Daoy (cell line): ENCODE results near the gene PLCB3. TPM values are rescaled to one million over a fixed set of nuclear protein-coding genes. Genes with fewer than 3 reads are reported as not detected.
A peak's percentile ranks its signal among the peaks of the same experiment; 100 is the strongest.
"Not testable (repeated sequence)": the region's sequence is repeated elsewhere in the genome, so short reads cannot be mapped to it uniquely, and the experiment has no call there.

Experiments
- DNase-seq: peaks from one replicate; pipeline ENCODE4 v3.0.0-alpha.2; 2015; ENCODE audit warnings: low read depth
- total RNA-seq: library from RNA; depleted of rRNA; stranded (reverse); fragments of >200 nt; shearing (Covaris generic); gene quantifications from 2 replicates; pipeline ENCODE4 v1.2.3, GENCODE V29; 2014

Gene PLCB3
- total RNA-seq, 1 experiment from 2014 or later = 13.2 TPM

GRCh38 chr11:64235437-64236161 lies 15.7 kb upstream of the PLCB3 start:
- DNase-seq = no peak

- no peak for DNase-seq
Measured at GRCh38 chr11:64237484-64237951, 13.8 kb upstream of the PLCB3 start.

- no peak for DNase-seq
Measured at GRCh38 chr11:64238076-64238475, 13.3 kb upstream of the PLCB3 start.

DNA sequence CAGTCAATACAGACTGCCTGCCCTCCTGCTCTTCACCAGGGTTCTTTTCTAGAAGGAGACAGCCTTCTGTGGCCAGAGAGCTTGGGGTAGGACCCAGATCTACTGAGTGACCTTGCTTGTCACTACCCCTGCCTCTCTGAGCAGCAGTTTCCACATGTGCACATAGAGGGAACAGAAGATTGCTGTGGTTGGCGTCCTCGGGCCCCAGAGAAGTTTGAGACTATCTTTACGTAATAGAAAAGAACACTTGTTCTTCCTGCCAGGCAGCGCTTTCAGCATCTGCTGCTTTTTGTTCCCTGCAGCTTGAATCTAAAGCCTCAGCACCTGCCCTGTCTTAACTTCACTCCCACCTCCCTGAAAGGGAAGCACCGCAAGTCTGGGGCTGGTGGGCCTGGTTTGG lies 12.3 kb upstream of the PLCB3 start:
- no peak for DNase-seq

DNA sequence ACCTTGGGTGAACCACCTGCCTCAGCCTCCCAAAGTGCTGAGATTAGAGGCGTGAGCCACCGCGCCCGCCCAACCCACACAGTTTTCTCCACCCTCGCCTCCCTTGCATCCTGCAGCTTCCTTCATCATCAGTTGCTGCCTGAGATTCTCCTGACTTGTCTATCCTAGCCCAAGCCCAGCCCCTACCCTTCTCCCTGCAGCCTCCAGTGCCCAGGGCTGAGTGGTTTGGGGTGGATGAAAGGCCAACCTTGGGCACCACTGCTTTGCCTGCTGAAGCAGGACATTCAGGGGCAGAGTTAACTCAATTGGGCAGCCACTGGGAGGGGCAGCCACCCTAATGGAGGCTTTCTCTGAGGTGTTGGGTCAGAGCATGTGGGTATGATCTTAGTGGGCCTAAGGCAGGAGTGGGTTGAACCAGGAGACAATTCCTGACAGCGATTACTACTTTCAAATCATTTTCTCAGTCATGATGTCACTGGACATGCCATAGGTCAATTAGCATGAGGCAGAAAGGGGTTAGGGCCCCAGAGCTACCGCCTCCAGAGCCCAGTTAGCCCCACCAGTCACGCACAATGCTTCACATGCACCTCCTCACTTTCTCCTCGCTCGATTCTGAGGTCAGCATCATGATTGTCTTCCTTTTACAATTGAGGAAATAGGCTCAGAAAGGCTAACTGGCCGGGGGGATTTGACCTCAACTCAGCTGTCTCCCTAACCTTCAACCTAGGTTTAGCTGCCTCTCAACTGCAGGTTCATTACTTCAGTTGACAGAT lies 11.5 kb upstream of the PLCB3 start:
- no peak for DNase-seq

- DNase-seq = peak; percentile 98
Measured at GRCh38 chr11:64240435-64241240, 10.7 kb upstream of the PLCB3 start, which contains the start of gene FKBP2. Gene FKBP2, plus strand, starts transcription at chr11:64241095. Its CDS starts 1,293 bp downstream, at chr11:64242388.

DNA sequence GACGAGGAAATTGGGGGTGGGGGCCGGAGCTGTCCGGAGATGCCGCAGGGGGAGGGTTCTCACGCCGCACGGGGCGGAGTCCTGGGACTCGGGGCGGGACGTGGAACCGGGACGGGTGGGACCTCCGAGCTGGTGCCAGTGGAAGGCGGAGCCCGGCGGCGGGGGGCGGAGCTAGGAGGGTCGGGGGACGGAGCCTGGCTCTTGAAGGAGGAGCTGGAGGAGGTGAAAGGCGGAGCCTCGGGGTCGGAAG lies 10.2 kb upstream of the PLCB3 start:
- DNase-seq = peak; percentile 99

- DNase-seq = peak; percentile 63
Measured at GRCh38 chr11:64241491-64242374, 9.6 kb upstream of the PLCB3 start.

GRCh38 chr11:64243236-64243854 lies 8.0 kb upstream of the PLCB3 start:
- no peak for DNase-seq

- no peak for DNase-seq
Measured at GRCh38 chr11:64244107-64244506, 7.2 kb upstream of the PLCB3 start.

- no peak for DNase-seq
Measured at GRCh38 chr11:64244966-64245365, 6.4 kb upstream of the PLCB3 start.

DNA sequence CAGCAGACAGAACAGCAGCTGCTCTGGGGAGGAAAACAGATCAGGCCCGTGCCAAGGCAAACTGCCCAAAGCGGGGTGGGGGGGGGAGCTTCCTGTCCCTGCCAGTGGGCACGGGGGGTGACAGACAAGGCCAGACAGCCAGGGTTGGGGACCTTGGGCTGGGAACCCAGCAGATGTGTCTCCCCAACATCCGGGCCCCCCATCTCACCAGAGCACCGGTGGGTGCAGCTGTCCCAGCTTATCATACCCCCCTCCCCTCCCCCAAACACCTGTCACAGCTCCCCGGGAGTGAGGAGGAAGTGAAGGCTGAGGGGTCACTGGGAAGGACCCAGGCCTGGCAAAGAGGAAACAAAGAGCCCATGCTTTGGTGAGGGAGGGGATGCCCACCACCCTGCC lies 5.9 kb upstream of the PLCB3 start:
- no peak for DNase-seq

DNA sequence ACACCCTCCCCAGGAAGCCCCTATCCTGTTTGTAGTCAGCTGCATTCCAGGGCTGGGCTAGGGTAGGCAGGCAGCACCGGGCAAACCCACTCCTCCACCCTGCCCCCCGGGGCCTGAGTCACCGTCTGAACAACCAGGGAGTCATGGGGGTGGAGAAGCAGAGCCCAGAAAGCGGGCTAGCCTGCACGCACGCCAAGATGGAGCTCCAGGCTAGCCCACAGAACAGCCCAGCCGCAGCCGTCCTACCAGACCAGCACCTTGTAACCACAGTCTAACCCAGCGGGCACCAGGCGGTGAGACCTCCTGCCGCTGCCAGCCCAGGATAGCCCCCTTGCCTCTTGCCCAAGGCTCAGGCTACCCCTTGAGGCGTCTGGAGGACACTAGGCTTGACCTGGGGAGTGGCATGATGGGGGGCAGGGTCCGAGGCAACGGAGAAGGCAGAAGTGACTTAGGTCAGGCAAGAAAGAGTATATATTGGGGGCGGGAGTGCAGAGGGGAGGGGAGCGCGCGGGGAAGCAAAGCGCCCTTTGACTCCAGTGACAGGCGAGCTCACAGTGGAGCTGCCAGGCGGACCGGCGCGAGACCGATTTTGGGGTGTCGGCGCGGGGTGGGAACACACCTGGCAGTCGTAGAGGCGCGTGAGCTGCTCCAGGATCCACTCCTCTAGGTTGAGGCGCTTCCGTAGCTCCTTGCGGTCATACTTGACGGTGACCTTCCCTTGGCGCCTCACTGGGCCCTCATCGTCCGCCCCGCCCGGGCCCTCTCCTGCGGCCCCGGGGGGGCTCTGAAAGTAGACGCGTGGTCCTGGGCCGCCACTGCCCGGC lies 5.3 kb upstream of the PLCB3 start:
- peak; percentile 97 for DNase-seq

DNA sequence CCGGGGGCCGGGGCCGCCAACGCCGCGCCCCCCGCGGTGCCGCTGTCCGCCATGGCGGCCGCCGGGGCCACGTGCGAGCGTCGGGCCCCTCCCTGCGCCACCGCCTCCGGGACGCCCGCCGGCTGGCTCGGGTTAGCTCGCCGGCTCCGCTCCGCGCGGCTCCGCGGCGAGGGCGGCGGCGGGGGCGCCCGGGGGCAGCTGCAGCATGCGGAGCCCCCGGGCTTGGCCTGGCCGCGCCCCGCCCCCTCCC lies 4.8 kb upstream of the PLCB3 start:
- DNase-seq = not testable (repeated sequence)

- peak; percentile 91 for DNase-seq
Measured at GRCh38 chr11:64246871-64247728, 4.2 kb upstream of the PLCB3 start, which contains the start of gene PPP1R14B. Gene PPP1R14B, minus strand, starts transcription at chr11:64246943. Its CDS starts 270 bp downstream, at chr11:64246673.

DNA sequence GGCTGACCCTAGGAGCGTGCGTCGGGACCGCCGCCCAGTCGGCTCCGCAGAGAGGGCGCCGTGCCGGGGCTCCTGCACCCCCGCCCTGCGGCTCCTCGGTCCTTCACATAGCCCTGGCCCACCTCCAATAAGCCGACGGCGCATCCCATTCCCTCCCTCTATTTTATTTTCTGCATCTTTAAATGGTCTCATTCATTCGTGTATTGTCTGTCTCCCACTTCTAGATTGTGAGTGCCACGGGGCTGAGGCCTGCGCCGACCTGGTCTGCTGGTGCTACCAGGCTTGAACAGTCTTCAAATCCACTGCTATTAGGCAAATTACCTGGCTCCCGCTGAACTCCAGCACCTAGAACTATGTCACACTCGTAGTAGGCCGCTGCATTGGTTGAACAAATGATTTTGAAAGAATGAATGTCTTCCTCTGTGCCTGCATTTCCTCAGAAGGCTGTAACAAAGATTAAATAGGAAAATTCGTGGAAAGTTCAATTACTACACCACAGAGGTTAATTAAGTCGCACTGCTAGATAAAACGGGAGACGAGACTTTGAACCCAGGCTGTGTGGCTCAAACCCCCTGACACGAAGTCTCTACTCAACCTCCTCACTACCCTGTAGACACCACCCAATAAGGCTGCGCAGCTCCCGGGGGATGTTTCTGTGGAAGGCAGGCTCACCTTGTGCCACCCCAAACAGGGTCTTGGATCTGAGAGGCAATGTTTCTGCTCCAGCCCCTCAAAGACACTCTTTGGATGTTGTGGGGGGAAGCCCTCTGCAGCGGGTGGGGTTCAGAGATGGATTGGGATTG lies 3.4 kb upstream of the PLCB3 start:
- DNase-seq = no peak

- no peak for DNase-seq
Measured at GRCh38 chr11:64248578-64248977, 2.8 kb upstream of the PLCB3 start.

GRCh38 chr11:64249038-64249437 lies 2.3 kb upstream of the PLCB3 start:
- DNase-seq = no peak
